ENCODE results near the gene GPC3. TPM values are rescaled to one million over a fixed set of nuclear protein-coding genes. Genes with fewer than 3 reads are reported as not detected.

GPC3 gene
- total RNA-seq, 1 experiment from 2014 or later: 0.98 TPM

DNA sequence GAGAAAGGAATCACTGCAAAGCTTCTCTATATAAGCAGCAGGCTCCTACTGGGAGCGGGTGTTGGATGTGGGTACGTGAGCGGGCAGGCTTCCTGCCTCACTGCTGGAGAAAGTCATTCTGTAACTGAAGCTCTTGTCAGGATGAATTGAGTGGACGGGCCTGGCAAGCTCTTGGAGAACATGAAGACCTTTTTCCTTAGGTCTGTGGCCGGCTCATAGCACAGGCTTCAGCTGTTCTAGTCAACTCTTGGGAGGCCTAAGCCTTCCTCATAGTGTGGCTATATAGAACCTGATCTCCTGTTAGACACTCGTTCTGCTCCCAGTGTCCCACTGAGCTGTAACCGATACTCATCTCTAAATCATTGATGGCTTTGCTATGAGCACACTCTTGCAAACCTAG is 461.9 kb downstream of the GPC3 start:
- Histone ChIP-seq H3K27ac (ENCODE audit: low read depth, low read length) (no peak overlapping the region), H3K9me3 (ENCODE audit: control insufficient read depth in 1 of 2, insufficient read depth in 1 of 2, low read depth in 1 of 2, low read length in 2 of 2) (no peaks in the 10 kb centered on the region), H2AFZ (ENCODE audit: low read depth, low read length, poor library complexity, severe bottlenecking) (no peak overlapping the region), H3K4me1 (ENCODE audit: control insufficient read depth in 1 of 2, insufficient read depth in 2 of 2, low read length in 2 of 2) (no peaks in the 10 kb centered on the region), H3K79me2 (ENCODE audit: insufficient read depth, low read length) (no peaks in the 10 kb centered on the region), H3K9ac (ENCODE audit: low read length) (no peak overlapping the region), H3K4me3 (replicated peaks in 1 of 2; ENCODE audit: low read depth in 1 of 2, low read length in 2 of 2) (no peak overlapping the region), H3K9me2 (ENCODE audit: insufficient read depth) (no peaks in the 10 kb centered on the region), H3K4me2 (ENCODE audit: low read length) (no peak overlapping the region), H3K27me3 (ENCODE audit: insufficient read depth, low read length) (no peaks in the 10 kb centered on the region), H4K20me1 (ENCODE audit: insufficient read depth) (no peaks in the 10 kb centered on the region), H3K36me3 (ENCODE audit: control insufficient read depth in 1 of 2, insufficient read depth in 2 of 2, low read length in 2 of 2) (no peaks in the 10 kb centered on the region)
- no peak for TF ChIP-seq TCF7L2 (IDR thresholded peaks at IDR 0.05; ENCODE audit: borderline replicate concordance, extremely low read depth, insufficient read depth, insufficient read length)
- TF ChIP-seq EZH2phosphoT487 (IDR thresholded peaks at IDR 0.05; ENCODE audit: borderline replicate concordance): no peak
- no peak for TF ChIP-seq CBX3 (IDR thresholded peaks at IDR 0.05; ENCODE audit: low read depth)
- TF ChIP-seq JUND (IDR thresholded peaks at IDR 0.05): no peak
- TF ChIP-seq SP1 (IDR thresholded peaks at IDR 0.05; ENCODE audit: low read depth): no peak
- TF ChIP-seq ZFX (IDR thresholded peaks at IDR 0.05): no peak
- no peak for TF ChIP-seq SRF (IDR thresholded peaks at IDR 0.05; ENCODE audit: low read depth)
- TF ChIP-seq, protein P1, sequence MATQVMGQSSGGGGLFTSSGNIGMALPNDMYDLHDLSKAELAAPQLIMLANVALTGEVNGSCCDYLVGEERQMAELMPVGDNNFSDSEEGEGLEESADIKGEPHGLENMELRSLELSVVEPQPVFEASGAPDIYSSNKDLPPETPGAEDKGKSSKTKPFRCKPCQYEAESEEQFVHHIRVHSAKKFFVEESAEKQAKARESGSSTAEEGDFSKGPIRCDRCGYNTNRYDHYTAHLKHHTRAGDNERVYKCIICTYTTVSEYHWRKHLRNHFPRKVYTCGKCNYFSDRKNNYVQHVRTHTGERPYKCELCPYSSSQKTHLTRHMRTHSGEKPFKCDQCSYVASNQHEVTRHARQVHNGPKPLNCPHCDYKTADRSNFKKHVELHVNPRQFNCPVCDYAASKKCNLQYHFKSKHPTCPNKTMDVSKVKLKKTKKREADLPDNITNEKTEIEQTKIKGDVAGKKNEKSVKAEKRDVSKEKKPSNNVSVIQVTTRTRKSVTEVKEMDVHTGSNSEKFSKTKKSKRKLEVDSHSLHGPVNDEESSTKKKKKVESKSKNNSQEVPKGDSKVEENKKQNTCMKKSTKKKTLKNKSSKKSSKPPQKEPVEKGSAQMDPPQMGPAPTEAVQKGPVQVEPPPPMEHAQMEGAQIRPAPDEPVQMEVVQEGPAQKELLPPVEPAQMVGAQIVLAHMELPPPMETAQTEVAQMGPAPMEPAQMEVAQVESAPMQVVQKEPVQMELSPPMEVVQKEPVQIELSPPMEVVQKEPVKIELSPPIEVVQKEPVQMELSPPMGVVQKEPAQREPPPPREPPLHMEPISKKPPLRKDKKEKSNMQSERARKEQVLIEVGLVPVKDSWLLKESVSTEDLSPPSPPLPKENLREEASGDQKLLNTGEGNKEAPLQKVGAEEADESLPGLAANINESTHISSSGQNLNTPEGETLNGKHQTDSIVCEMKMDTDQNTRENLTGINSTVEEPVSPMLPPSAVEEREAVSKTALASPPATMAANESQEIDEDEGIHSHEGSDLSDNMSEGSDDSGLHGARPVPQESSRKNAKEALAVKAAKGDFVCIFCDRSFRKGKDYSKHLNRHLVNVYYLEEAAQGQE (IDR thresholded peaks at IDR 0.05; ENCODE audit: low read depth): no peak
- TF ChIP-seq ZBTB33 (IDR thresholded peaks at IDR 0.05; ENCODE audit: extremely low read depth, insufficient replicate concordance, low read length): no peak
- ATAC-seq (no peak), DNase-seq (ENCODE audit: low read depth, low spot score) (no peak)
- ChIA-PET RAD21 (ENCODE audit: low non-redundant PET in 1 of 2, low total read pairs in 2 of 2, uncharacterized antibody in 2 of 2, unreplicated experiment in 2 of 2) (no interaction called here), CTCF (no interaction called here), POLR2A (no interaction called here)
- intact Hi-C loops (cut with micrococcal nuclease): no loop called here
- BruUV-seq (replicated peaks): no TSS peak
